Measurements from ENCODE around the gene LNPEP. TPM values are rescaled to one million over a fixed set of nuclear protein-coding genes. Genes with fewer than 3 reads are reported as not detected.

Gene LNPEP
- total RNA-seq, 2 experiments from 2014 or later: 85.9 to 90.1 TPM

- no peaks in the 10 kb centered on the region for H3K9me3 Mint-ChIP-seq (ENCODE audit: insufficient read depth)
- no peak overlapping the region for H3K4me3 Mint-ChIP-seq
- H3K4me1 Mint-ChIP-seq (ENCODE audit: low read depth): peaks cover 1% of the 10 kb centered on the region
- H3K27me3 Mint-ChIP-seq (ENCODE audit: low read depth): no peaks in the 10 kb centered on the region
- ATAC-seq: no peak
- H3K36me3 Mint-ChIP-seq (ENCODE audit: low read depth): peaks cover 34% of the 10 kb centered on the region
- DNase-seq: no peak
- POLR2A ChIA-PET: no interaction called here
- CTCF ChIA-PET: interaction anchor here (0.9 to 1.4 kb wide), 3 partner anchors 35 to 169 kb away, joined by 3 to 4 read pairs (median 4); partner anchors contain the start of gene LIX1
- no peak overlapping the region for H3K27ac Mint-ChIP-seq
These were observed 101.9 kb downstream of the LNPEP start for GRCh38 chr5:97037819-97038218.

- H3K36me3 Mint-ChIP-seq (ENCODE audit: low read depth): peaks cover 11% of the 10 kb centered on the region
- ChIA-PET POLR2A (no interaction called here), CTCF (interaction anchor here (0.9 kb wide), 1 partner anchor 176 kb away, joined by 4 read pairs; no protein-coding TSS in a partner anchor)
- H3K4me3 Mint-ChIP-seq: no peak overlapping the region
- peaks cover 1% of the 10 kb centered on the region for H3K4me1 Mint-ChIP-seq (ENCODE audit: low read depth)
- H3K27me3 Mint-ChIP-seq (ENCODE audit: low read depth): peaks cover 3% of the 10 kb centered on the region
- DNase-seq: no peak
- ATAC-seq: no peak
- no peaks in the 10 kb centered on the region for H3K9me3 Mint-ChIP-seq (ENCODE audit: insufficient read depth)
- H3K27ac Mint-ChIP-seq: no peak overlapping the region
These were observed 105.4 kb downstream of the LNPEP start for GRCh38 chr5:97041239-97041638.

DNA sequence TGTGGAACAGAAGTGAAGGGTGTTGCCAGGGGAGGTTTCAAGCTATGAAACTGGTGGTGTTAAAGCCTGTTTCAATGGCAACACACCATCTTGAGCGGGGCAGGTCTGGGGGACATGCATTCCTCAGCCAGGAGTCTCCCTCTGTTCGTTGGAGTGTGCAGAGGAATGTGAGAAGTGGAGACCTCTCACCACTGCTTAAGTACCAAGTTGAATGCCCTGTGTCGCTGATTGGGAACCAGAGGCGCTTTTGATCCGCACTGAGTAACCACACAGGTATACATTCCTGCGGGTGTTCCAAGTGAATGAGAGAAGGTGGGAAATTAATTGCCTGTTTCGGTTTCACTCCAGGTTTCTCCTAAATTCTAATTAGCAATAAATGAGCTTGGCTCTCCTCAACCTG lies 107.1 kb downstream of the LNPEP start:
- peaks cover 6% of the 10 kb centered on the region for H3K36me3 Mint-ChIP-seq (ENCODE audit: low read depth)
- no peaks in the 10 kb centered on the region for H3K4me1 Mint-ChIP-seq (ENCODE audit: low read depth)
- peaks cover 8% of the 10 kb centered on the region for H3K27me3 Mint-ChIP-seq (ENCODE audit: low read depth)
- DNase-seq (no peak), ATAC-seq (no peak)
- CTCF ChIA-PET: interaction anchor here (0.9 to 4.6 kb wide), 3 partner anchors 27 to 118 kb away, joined by 3 to 23 read pairs (median 8); partner anchors contain the start of gene LIX1
- H3K27ac Mint-ChIP-seq: no peak overlapping the region
- no peak overlapping the region for H3K4me3 Mint-ChIP-seq
- POLR2A ChIA-PET: no interaction called here
- no peaks in the 10 kb centered on the region for H3K9me3 Mint-ChIP-seq (ENCODE audit: insufficient read depth)

- CTCF ChIA-PET: interaction anchor here (0.9 to 4.6 kb wide), 4 partner anchors 28 to 118 kb away, joined by 3 to 23 read pairs (median 6); partner anchors contain the start of gene LIX1
- no peaks in the 10 kb centered on the region for H3K9me3 Mint-ChIP-seq (ENCODE audit: insufficient read depth)
- DNase-seq (no peak), ATAC-seq (no peak)
- peaks cover 6% of the 10 kb centered on the region for H3K36me3 Mint-ChIP-seq (ENCODE audit: low read depth)
- H3K4me3 Mint-ChIP-seq: no peak overlapping the region
- peaks cover 11% of the 10 kb centered on the region for H3K27me3 Mint-ChIP-seq (ENCODE audit: low read depth)
- H3K27ac Mint-ChIP-seq: no peak overlapping the region
- POLR2A ChIA-PET: no interaction called here
- no peaks in the 10 kb centered on the region for H3K4me1 Mint-ChIP-seq (ENCODE audit: low read depth)
These were observed 107.6 kb downstream of the LNPEP start for GRCh38 chr5:97043511-97043910.

DNA sequence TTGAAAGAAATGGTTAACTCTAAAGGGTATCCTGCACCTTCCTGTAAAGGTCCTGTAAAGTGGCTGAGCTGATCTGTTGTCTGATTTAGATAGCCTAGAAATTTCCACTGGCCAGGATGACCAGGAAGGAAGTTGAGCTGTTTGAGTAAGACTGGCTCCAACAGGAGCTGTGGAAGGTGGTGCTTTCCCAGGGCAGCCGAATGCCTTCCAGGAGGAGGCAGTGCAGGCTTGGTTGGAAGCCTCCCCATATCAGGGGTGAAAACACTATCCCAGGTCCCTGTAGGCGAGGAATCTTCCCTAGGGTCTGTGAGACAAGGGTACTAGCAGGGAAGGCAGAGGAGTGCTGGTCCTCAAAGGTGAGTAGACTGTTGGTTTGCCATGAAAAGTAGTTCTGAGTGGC lies 108.2 kb downstream of the LNPEP start:
- Mint-ChIP-seq H3K4me1 (ENCODE audit: low read depth) (no peaks in the 10 kb centered on the region), H3K9me3 (ENCODE audit: insufficient read depth) (no peaks in the 10 kb centered on the region), H3K27me3 (ENCODE audit: low read depth) (peaks cover 11% of the 10 kb centered on the region), H3K27ac (no peak overlapping the region), H3K36me3 (ENCODE audit: low read depth) (peaks cover under 1% of the 10 kb centered on the region), H3K4me3 (no peak overlapping the region)
- no peak for ATAC-seq
- ChIA-PET POLR2A (interaction anchor here (0.7 kb wide), 1 partner anchor 151 kb away, joined by 3 read pairs; no protein-coding TSS in a partner anchor), CTCF (interaction anchor here (1.1 to 4.6 kb wide), 3 partner anchors 105 to 178 kb away, joined by 3 to 23 read pairs (median 3); no protein-coding TSS in a partner anchor)
- DNase-seq: no peak

DNA sequence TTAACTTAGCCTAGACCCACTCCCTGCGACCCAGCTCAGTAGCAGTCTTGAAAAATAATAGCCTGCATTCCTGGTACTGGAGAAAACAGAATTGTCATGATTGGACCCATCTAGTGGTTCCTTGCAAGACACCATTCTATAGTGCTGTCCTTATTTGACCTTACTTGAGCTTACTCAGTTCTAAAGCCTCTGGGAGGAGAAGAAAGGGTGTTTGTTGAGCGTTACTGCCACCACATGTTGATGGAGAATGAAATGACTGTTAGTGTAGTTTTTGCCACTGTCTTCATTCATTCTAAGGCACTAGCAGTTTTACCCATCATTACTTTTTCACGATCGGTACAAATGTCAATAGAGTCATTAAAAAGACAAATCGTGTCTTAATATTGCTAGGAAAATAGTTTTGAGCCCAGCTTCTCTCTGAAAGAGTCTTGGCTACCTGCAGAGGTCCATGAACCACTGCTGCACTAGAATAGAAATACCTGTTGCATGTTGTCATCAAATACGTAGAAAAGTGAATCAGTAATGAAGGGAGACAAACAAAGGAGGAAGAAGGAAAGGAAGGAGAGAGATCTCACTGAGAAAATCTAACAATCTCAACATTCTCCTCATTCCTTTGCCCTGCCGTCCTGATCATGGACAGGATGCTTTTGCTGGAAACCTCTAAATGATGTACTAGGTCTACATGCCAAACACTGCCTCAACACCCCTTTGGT lies 110.5 kb downstream of the LNPEP start:
- H3K9me3 Mint-ChIP-seq (ENCODE audit: insufficient read depth): no peaks in the 10 kb centered on the region
- CTCF ChIA-PET: interaction anchor here (0.9 to 4.6 kb wide), 9 partner anchors 11 to 178 kb away, joined by 3 to 23 read pairs (median 4); partner anchors contain the start of gene LIX1
- POLR2A ChIA-PET: no interaction called here
- DNase-seq: no peak
- H3K27ac Mint-ChIP-seq: no peak overlapping the region
- ATAC-seq: no peak
- no peaks in the 10 kb centered on the region for H3K36me3 Mint-ChIP-seq (ENCODE audit: low read depth)
- H3K4me3 Mint-ChIP-seq: no peak overlapping the region
- peaks cover 15% of the 10 kb centered on the region for H3K27me3 Mint-ChIP-seq (ENCODE audit: low read depth)
- peaks cover 8% of the 10 kb centered on the region for H3K4me1 Mint-ChIP-seq (ENCODE audit: low read depth)

GRCh38 chr5:97047076-97047475 lies 111.2 kb downstream of the LNPEP start:
- Mint-ChIP-seq H3K4me3 (no peak overlapping the region), H3K27ac (no peak overlapping the region), H3K27me3 (ENCODE audit: low read depth) (peaks cover 19% of the 10 kb centered on the region), H3K4me1 (ENCODE audit: low read depth) (peaks cover 8% of the 10 kb centered on the region), H3K36me3 (ENCODE audit: low read depth) (no peaks in the 10 kb centered on the region), H3K9me3 (ENCODE audit: insufficient read depth) (no peaks in the 10 kb centered on the region)
- ChIA-PET CTCF (interaction anchor here (1.0 to 4.6 kb wide), 4 partner anchors 56 to 178 kb away, joined by 3 to 23 read pairs (median 4); partner anchors contain the start of gene LIX1), POLR2A (no interaction called here)
- ATAC-seq (no peak), DNase-seq (no peak)

DNA sequence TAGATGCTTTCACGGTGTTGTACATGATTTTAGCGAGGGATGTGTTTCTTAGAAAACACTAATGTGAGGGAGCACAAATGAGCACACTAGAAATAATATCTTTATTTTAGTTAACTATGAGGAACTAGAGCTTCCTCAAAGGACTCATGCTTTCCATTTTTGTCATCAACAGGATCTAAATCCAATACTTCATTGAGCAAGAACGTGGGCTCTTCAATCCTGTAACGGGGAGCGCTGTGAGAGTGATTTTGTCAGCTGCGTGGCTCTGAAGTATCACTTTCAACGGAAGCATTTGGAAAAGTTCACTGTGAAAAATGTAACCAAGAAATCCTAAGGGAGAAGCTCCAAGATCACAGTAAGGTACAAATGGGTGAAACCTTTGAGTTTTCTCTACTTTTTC lies 113.3 kb downstream of the LNPEP start:
- H3K27me3 Mint-ChIP-seq (ENCODE audit: low read depth): peaks cover 34% of the 10 kb centered on the region
- ChIA-PET POLR2A (no interaction called here), CTCF (interaction anchor here (1.1 to 1.4 kb wide), 3 partner anchors 12 to 112 kb away, joined by 3 to 4 read pairs (median 3); partner anchors contain the start of gene LIX1)
- no peak for ATAC-seq
- H3K9me3 Mint-ChIP-seq (ENCODE audit: insufficient read depth): no peaks in the 10 kb centered on the region
- H3K4me1 Mint-ChIP-seq (ENCODE audit: low read depth): peaks cover 8% of the 10 kb centered on the region
- DNase-seq: no peak
- no peak overlapping the region for H3K4me3 Mint-ChIP-seq
- H3K27ac Mint-ChIP-seq: no peak overlapping the region
- H3K36me3 Mint-ChIP-seq (ENCODE audit: low read depth): no peaks in the 10 kb centered on the region

GRCh38 chr5:97056263-97056662 lies 120.4 kb downstream of the LNPEP start:
- ATAC-seq: no peak

GRCh38 chr5:97062046-97062445 lies 126.2 kb downstream of the LNPEP start:
- ATAC-seq: no peak
- no peaks in the 10 kb centered on the region for H3K36me3 Mint-ChIP-seq (ENCODE audit: low read depth)
- POLR2A ChIA-PET: no interaction called here

More at GRCh38 chr5:97056263-97056662, 120.4 kb downstream of the LNPEP start:
- H3K36me3 Mint-ChIP-seq (ENCODE audit: low read depth): no peaks in the 10 kb centered on the region
- no peaks in the 10 kb centered on the region for H3K9me3 Mint-ChIP-seq (ENCODE audit: insufficient read depth)
- peaks cover 5% of the 10 kb centered on the region for H3K4me1 Mint-ChIP-seq (ENCODE audit: low read depth)
- no peak overlapping the region for H3K27ac Mint-ChIP-seq
- ChIA-PET CTCF (no interaction called here), POLR2A (no interaction called here)
- peaks cover 21% of the 10 kb centered on the region for H3K27me3 Mint-ChIP-seq (ENCODE audit: low read depth)
- no peak for DNase-seq
- no peak overlapping the region for H3K4me3 Mint-ChIP-seq

DNA sequence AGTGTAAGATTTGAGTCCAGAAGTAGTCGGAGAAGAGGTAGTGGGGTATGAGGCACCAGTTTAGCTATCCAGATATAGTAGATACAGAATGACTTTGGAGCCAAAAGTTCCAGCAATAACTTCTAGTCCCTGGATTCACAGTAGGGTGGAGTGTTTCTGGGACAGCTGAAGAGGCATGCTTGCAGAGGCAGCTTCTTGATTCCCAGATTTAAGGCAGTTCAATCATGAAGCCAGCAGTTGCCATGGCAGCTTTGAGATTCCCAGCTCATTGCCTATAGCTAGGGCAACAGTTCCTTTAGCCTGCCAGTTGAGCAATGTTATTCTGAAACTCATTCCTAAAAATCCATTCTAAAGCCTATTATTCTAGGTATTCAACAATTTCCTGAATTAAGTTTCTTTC lies 127.4 kb downstream of the LNPEP start:
- Mint-ChIP-seq H3K27me3 (ENCODE audit: low read depth) (peaks cover 9% of the 10 kb centered on the region), H3K4me3 (no peak overlapping the region), H3K9me3 (ENCODE audit: insufficient read depth) (no peaks in the 10 kb centered on the region), H3K27ac (no peak overlapping the region), H3K36me3 (ENCODE audit: low read depth) (no peaks in the 10 kb centered on the region), H3K4me1 (ENCODE audit: low read depth) (peaks cover 2% of the 10 kb centered on the region)
- ATAC-seq: no peak
- DNase-seq: no peak
- ChIA-PET POLR2A (no interaction called here), CTCF (interaction anchor here (2.0 kb wide), 1 partner anchor 98 kb away, joined by 7 read pairs; no protein-coding TSS in a partner anchor)

More at GRCh38 chr5:97062046-97062445, 126.2 kb downstream of the LNPEP start:
- CTCF ChIA-PET: interaction anchor here (0.7 to 2.0 kb wide), 2 partner anchors 17 to 100 kb away, joined by 3 to 7 read pairs; no protein-coding TSS in a partner anchor
- Mint-ChIP-seq H3K4me3 (no peak overlapping the region), H3K27me3 (ENCODE audit: low read depth) (peaks cover 6% of the 10 kb centered on the region), H3K4me1 (ENCODE audit: low read depth) (peaks cover 4% of the 10 kb centered on the region), H3K9me3 (ENCODE audit: insufficient read depth) (no peaks in the 10 kb centered on the region), H3K27ac (no peak overlapping the region)
- no peak for DNase-seq

- Mint-ChIP-seq H3K27ac (no peak overlapping the region), H3K27me3 (ENCODE audit: low read depth) (peaks cover 9% of the 10 kb centered on the region), H3K4me3 (no peak overlapping the region), H3K36me3 (ENCODE audit: low read depth) (no peaks in the 10 kb centered on the region), H3K4me1 (ENCODE audit: low read depth) (peaks cover 2% of the 10 kb centered on the region), H3K9me3 (ENCODE audit: insufficient read depth) (no peaks in the 10 kb centered on the region)
- ChIA-PET CTCF (interaction anchor here (1.1 kb wide), 1 partner anchor 96 kb away, joined by 3 read pairs; no protein-coding TSS in a partner anchor), POLR2A (no interaction called here)
- ATAC-seq (no peak), DNase-seq (no peak)
These were observed 129.6 kb downstream of the LNPEP start for GRCh38 chr5:97065475-97065874.

Data from activated CD8-positive, alpha-beta T cell treated with anti-CD3 and anti-CD28 coated beads, Interleukin-2, amount 10 ng/mL, durations not matched to agents 7 days and 5 days (primary cell).